Ascending aorta (tissue), 2 donors: ENCODE results near the gene LYZL6. TPM values are rescaled to one million over a fixed set of nuclear protein-coding genes. Genes with fewer than 3 reads are reported as not detected.

Experiments
- DNase-seq, 2 donors: peaks; one replicate each; pipeline ENCODE4 v3.0.0-alpha.2; 2019; ENCODE audit warnings: low spot score in 2 of 2
- H3K27ac ChIP-seq, 2 donors: fragments of 200-600 bp; sonication (generic); one replicate each; pipeline ENCODE4 v1.5.1; 2016 to 2017; ENCODE audit warnings: mild to moderate bottlenecking in 1 of 2
- H3K27me3 ChIP-seq: fragments of 200-600 bp; sonication (generic); one replicate; pipeline ENCODE4 v1.5.1; 2017
- H3K36me3 ChIP-seq, 2 donors: fragments of 200-600 bp; sonication (generic); one replicate each; pipeline ENCODE4 v1.5.1; 2016
- H3K4me1 ChIP-seq, 2 donors: fragments of 200-600 bp; sonication (generic); one replicate each; pipeline ENCODE4 v1.5.1; 2016 to 2017; ENCODE audit warnings: mild to moderate bottlenecking in 1 of 2
- H3K4me3 ChIP-seq, 2 donors: fragments of 200-600 bp; sonication (generic); one replicate each; pipeline ENCODE4 v1.5.1; 2016 to 2017; ENCODE audit warnings: mild to moderate bottlenecking in 1 of 2
- H3K9me3 ChIP-seq, 2 donors: fragments of 200-600 bp; sonication (generic); one replicate each; pipeline ENCODE4 v1.5.1; 2016
- intact Hi-C: fragments of 100-400 bp; cut with DNase I; formaldehyde crosslinking; loops from one replicate; pipeline ENCODE4 v1.15.1; 2023
- total RNA-seq: library from RNA; depleted of rRNA; stranded (reverse); fragments of >200 nt; gene quantifications from one replicate; pipeline ENCODE4 v1.1.0, GENCODE V29; 2016
- TF ChIP-seq, protein P1 (sequence below), 3 experiments: fragments of 200-600 bp in 2 of 3; fragments of 450-650 bp in 1 of 3; sonication (generic) in 2 of 3; IDR thresholded peaks; one replicate each; pipeline ENCODE4 v1.5.1; 2016 to 2019; ENCODE audit warnings: antibody characterized with exemption in 3 of 3, mild to moderate bottlenecking in 1 of 3, moderate library complexity in 1 of 3

LYZL6 gene
- total RNA-seq, 1 donor from 2014 or later, result not detected

DNA sequence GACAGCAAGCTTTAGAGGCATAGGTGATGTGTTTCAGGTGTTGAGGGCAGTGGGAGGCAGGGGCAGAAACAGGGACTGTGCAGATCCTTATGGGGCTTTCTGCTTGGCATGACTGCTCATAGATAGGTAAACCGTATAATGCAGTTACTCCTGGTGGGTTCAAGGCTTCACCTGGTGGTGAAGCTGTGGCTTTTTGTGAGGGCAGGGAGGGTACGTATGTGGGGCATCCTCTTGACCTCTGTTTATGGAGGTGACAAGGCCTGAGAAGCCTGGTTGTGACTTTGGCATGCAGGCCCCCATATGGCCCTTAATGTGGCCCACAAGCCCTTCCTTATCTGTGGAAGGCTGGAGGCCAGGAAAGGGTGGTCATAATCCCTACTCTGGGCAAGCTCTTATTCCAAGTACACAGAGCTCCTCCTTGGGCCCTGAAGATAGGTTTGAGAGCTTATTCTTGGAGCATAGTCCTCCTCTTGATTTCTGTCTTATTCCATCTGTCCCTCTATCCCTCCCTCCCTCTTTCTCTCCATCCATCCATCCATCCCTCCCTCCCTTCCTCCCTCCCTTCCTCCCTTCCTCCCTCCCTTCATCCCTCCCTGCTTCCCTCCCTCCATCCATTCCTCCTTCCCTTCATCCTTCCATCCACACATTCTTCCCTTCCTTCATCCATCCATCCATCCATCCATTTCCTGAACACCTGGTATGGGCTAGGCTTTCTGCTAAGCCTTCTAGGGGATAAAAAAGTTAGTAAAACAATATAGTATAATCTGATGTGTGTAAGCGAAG is 39.1 kb upstream of the LYZL6 start:
- Histone ChIP-seq H3K4me3 (no peak overlapping the region), H3K4me1 (no peaks in the 10 kb centered on the region), H3K9me3 (no peaks in the 10 kb centered on the region), H3K27me3 (no peaks in the 10 kb centered on the region), H3K36me3 (no peaks in the 10 kb centered on the region), H3K27ac (no peak overlapping the region)
- no peak for DNase-seq
- intact Hi-C loops, result no loop called here
- TF ChIP-seq, protein P1, sequence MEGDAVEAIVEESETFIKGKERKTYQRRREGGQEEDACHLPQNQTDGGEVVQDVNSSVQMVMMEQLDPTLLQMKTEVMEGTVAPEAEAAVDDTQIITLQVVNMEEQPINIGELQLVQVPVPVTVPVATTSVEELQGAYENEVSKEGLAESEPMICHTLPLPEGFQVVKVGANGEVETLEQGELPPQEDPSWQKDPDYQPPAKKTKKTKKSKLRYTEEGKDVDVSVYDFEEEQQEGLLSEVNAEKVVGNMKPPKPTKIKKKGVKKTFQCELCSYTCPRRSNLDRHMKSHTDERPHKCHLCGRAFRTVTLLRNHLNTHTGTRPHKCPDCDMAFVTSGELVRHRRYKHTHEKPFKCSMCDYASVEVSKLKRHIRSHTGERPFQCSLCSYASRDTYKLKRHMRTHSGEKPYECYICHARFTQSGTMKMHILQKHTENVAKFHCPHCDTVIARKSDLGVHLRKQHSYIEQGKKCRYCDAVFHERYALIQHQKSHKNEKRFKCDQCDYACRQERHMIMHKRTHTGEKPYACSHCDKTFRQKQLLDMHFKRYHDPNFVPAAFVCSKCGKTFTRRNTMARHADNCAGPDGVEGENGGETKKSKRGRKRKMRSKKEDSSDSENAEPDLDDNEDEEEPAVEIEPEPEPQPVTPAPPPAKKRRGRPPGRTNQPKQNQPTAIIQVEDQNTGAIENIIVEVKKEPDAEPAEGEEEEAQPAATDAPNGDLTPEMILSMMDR (IDR thresholded peaks at IDR 0.05), result no peak

- no peaks in the 10 kb centered on the region for H3K4me1 ChIP-seq
- no peaks in the 10 kb centered on the region for H3K27me3 ChIP-seq
- no peaks in the 10 kb centered on the region for H3K9me3 ChIP-seq
- H3K36me3 ChIP-seq, result no peaks in the 10 kb centered on the region
- H3K27ac ChIP-seq, result no peak overlapping the region
- intact Hi-C loops, result no loop called here
- DNase-seq, result no peak
- TF ChIP-seq, protein P1 (IDR thresholded peaks at IDR 0.05), result no peak
- no peak overlapping the region for H3K4me3 ChIP-seq
These were observed 38.4 kb upstream of the LYZL6 start for GRCh38 chr17:35981908-35982330.

DNA sequence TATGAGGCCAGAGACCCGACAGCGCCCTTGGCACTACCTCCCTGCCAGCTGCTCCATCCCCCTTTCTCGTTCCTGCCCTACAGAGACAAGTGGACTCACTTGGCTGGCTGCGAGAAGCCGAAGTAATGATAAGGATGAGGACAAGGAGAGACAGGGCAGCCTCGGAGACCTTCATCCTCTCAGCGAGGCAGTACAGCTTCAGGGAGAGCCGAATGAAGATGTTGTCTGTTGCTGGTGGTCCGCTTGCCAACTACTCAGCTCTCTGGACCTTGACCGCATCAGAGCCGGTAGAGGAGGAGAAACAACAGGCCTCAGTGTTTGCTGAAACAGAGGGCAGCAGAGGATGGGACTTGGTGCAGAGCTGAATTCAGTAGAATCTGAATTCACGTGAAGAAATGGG is 37.7 kb upstream of the LYZL6 start, which contains the start of gene CCL16:
Gene CCL16, minus strand, starts transcription at position 252 of the 400 bp plus-strand sequence. Its CDS starts 77 bp downstream, at position 175.
- Histone ChIP-seq H3K27me3 (no peaks in the 10 kb centered on the region), H3K9me3 (no peaks in the 10 kb centered on the region), H3K4me1 (no peaks in the 10 kb centered on the region), H3K36me3 (no peaks in the 10 kb centered on the region), H3K27ac (no peak within 1 kb of the TSS), H3K4me3 (no peak within 1 kb of the TSS)
- TF ChIP-seq, protein P1 (IDR thresholded peaks at IDR 0.05), result no peak
- intact Hi-C loops, result no loop called here
- DNase-seq, result no peak

DNA sequence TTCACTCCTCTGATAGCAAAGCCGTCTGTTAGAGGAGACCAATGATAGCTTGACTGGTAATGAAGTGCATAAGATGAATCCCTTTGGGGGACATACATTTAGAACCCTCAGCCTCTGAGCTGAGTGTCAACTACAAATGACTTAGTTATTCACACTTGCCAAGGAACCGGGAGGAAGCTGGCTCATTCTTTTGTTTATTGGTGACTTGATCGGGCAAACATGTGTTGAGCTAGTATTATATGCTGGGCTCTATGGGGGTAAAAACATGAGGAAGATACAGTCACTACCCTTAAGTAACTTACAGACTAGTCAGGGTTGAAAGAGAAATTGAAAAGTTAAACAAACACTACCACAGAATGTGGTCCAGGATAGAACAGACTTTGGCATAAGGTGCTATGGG is 34.8 kb upstream of the LYZL6 start:
- Histone ChIP-seq H3K4me1 (no peaks in the 10 kb centered on the region), H3K27me3 (no peaks in the 10 kb centered on the region), H3K36me3 (no peaks in the 10 kb centered on the region), H3K4me3 (no peak overlapping the region), H3K9me3 (no peaks in the 10 kb centered on the region), H3K27ac (no peak overlapping the region)
- TF ChIP-seq, protein P1 (IDR thresholded peaks at IDR 0.05), result no peak
- intact Hi-C loops, result loop anchor here (10.0 kb wide), 1 partner anchor 166 kb away; no protein-coding TSS in a partner anchor
- DNase-seq, result no peak

GRCh38 chr17:35977509-35977908 is 34.0 kb upstream of the LYZL6 start:
- Histone ChIP-seq H3K9me3 (no peaks in the 10 kb centered on the region), H3K4me1 (no peaks in the 10 kb centered on the region), H3K36me3 (no peaks in the 10 kb centered on the region), H3K27me3 (no peaks in the 10 kb centered on the region), H3K27ac (no peak overlapping the region), H3K4me3 (no peak overlapping the region)
- no peak for DNase-seq
- TF ChIP-seq, protein P1 (IDR thresholded peaks at IDR 0.05), result no peak
- intact Hi-C loops, result loop anchor here (10.0 kb wide), 1 partner anchor 167 kb away; no protein-coding TSS in a partner anchor
